Spleen (tissue), 11 donors: ENCODE measurements around the gene CIB4. TPM values are rescaled to one million over a fixed set of nuclear protein-coding genes. Genes with fewer than 3 reads are reported as not detected.

ENCODE experiments used
- DNase-seq: peaks from one replicate; pipeline ENCODE4 v3.0.0-alpha.2; 2020
- H3K27ac ChIP-seq, 8 donors: fragments of 200-600 bp; sonication (generic) in 7 of 8; 1 replicate in 4 of 8; 2 replicates in 4 of 8; pipeline versions ENCODE4 v1.5.0 to v1.8.0; 2016 to 2021; ENCODE audit warnings: inconsistent platforms in 4 of 8, mild to moderate bottlenecking in 4 of 8, moderate library complexity in 1 of 8
- H3K27me3 ChIP-seq, 7 donors: fragments of 200-600 bp; sonication (generic) in 6 of 7; replicated peaks in 1 of 7; 1 replicate in 4 of 7; 2 replicates in 3 of 7; pipeline versions ENCODE4 v1.5.0 to v1.8.0; 2016 to 2021; ENCODE audit warnings: inconsistent platforms in 3 of 7, mild to moderate bottlenecking in 1 of 7
- H3K36me3 ChIP-seq, 6 donors: fragments of 200-600 bp; sonication (generic) in 5 of 6; 1 replicate in 4 of 6; 2 replicates in 2 of 6; pipeline versions ENCODE4 v1.5.0 to v1.8.0; 2016 to 2021; ENCODE audit warnings: inconsistent platforms in 2 of 6
- H3K4me1 ChIP-seq, 6 donors: fragments of 200-600 bp; sonication (generic) in 5 of 6; 1 replicate in 3 of 6; 2 replicates in 3 of 6; pipeline versions ENCODE4 v1.5.0 to v1.8.0; 2016 to 2021; ENCODE audit warnings: inconsistent platforms in 3 of 6
- H3K4me3 ChIP-seq, 8 donors: fragments of 200-600 bp; sonication (generic) in 7 of 8; 1 replicate in 4 of 8; 2 replicates in 4 of 8; pipeline versions ENCODE4 v1.5.0 to v1.8.0; 2016 to 2021; ENCODE audit warnings: inconsistent platforms in 4 of 8, mild to moderate bottlenecking in 4 of 8, moderate library complexity in 2 of 8
- H3K9me3 ChIP-seq, 8 donors: fragments of 200-600 bp; sonication (generic) in 7 of 8; 1 replicate in 4 of 8; 2 replicates in 4 of 8; pipeline versions ENCODE4 v1.5.0 to v1.8.0; 2016 to 2021; ENCODE audit warnings: inconsistent platforms in 4 of 8
- POLR2A ChIP-seq, 3 donors: fragments of 450-650 bp; IDR thresholded peaks; one replicate each; pipeline ENCODE4 v1.5.1; 2017; ENCODE audit warnings: antibody characterized with exemption in 3 of 3, mild to moderate bottlenecking in 1 of 3
- POLR2AphosphoS5 ChIP-seq, 3 donors: sonication (generic); formaldehyde crosslinking; IDR thresholded peaks; one replicate each; pipeline ENCODE4 v1.5.1; 2017; ENCODE audit warnings: antibody characterized with exemption in 3 of 3
- WGBS, 5 donors: extraction: QIAGEN DNeasy Blood & Tissue Kit in 3 of 5; methylation state at CpG; one replicate each; pipeline versions ENCODE4 v1.1.5 to v1.1.7; 2013 to 2018; 5-methylcytosine and 5-hydroxymethylcytosine counted together
- intact Hi-C: fragments of 100-400 bp; cut with DNase I; formaldehyde crosslinking; loops from one replicate; pipeline ENCODE4 v1.15.0; 2023; ENCODE audit warnings: low total_unique reads
- polyA plus RNA-seq, 3 donors: library from polyadenylated mRNA; stranded (reverse); fragments of 200-250 nt; gene quantifications; one replicate each; pipeline ENCODE4 v1.2.1, GENCODE V29; 2013
- total RNA-seq, 7 donors: library from RNA; depleted of rRNA in 3 of 7; stranded (reverse); fragments of >200 nt in 3 of 7; fragmentation: NEBNext Ultra II Directional in 4 of 7; extraction: Animal tissue kit (Norgen Biotek cat#: 25700) in 4 of 7; gene quantifications; one replicate each; pipeline versions ENCODE4 v1.1.0 to v1.2.1, GENCODE V29; 2016 to 2021
- TF ChIP-seq, protein P1 (sequence below), 11 experiments: fragments of 200-600 bp in 7 of 11; fragments of 450-650 bp in 4 of 11; sonication (generic) in 4 of 11; IDR thresholded peaks in 8 of 11; conservative IDR thresholded peaks in 3 of 11; 1 replicate in 7 of 11; 2 replicates in 4 of 11; pipeline versions ENCODE4 v1.4.0 to v1.8.0; 2016 to 2021; ENCODE audit warnings: antibody characterized with exemption in 11 of 11, inconsistent platforms in 4 of 11, mild to moderate bottlenecking in 1 of 11
- donor health status: healthy with polysubstance abuse.
- donor health status: DM: no; HTN: no; CAD: no; lungs with moderate emphysema.
- donor health status: DM: no; HTN: no; CAD: no.
- donor health status: Bipolar disorder and iron deficiency.
- donor health status: healthy.
- donor health status: DM: no; HTN: no; CAD: no.
- donor health status: DM: yes; HTN: yes; CAD: no.

Gene CIB4
- total and polyA plus RNA-seq, 10 donors, result not detected

DNA sequence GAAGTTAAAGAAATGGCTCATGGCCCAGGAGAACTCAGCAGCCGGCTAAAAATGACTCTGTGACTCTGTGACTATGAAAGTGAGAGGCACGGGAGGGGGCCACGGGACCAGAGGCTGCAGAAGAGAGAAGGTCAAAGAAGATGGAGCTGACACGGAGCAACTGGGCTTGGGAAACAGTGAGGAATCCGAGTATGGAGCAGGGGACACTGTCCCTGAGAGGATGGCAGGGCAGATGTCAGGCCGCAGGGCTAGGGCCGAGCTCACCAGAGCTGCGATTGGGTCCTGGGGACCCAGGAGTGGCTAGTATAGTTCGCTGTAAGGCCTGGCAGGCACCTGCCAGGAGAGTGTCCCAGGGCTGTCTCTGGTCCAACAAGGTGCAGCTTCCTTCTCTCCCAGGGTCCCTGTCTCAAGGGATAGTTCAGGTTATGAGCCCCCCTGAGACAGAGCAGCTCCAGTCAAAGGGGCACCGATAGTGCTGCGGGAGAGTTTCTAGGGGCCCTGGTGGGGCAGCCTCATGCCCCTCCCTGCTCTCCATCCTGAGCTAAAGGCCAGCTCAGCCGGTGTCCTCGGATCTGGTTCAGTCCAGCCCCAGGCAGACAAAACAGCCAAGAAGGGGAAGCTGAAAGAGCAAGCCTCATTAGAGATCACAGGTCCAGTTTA, 42.7 kb downstream of the CIB4 start:
- Histone ChIP-seq H3K36me3 (no peaks in the 10 kb centered on the region), H3K9me3 (no peaks in the 10 kb centered on the region), H3K27ac (no peak overlapping the region), H3K27me3 (peaks cover 0 to 61% (median 13%) of the 10 kb centered on the region in 7 donors), H3K4me3 (no peak overlapping the region), H3K4me1 (no peaks in the 10 kb centered on the region)
- intact Hi-C loops, result no loop called here
- 70 to 84% (median 75%) methylated on average over 13 of the region's 13 CpGs for WGBS, 5 donors
- TF ChIP-seq POLR2A (IDR thresholded peaks at IDR 0.05), result no peak
- TF ChIP-seq, protein P1, sequence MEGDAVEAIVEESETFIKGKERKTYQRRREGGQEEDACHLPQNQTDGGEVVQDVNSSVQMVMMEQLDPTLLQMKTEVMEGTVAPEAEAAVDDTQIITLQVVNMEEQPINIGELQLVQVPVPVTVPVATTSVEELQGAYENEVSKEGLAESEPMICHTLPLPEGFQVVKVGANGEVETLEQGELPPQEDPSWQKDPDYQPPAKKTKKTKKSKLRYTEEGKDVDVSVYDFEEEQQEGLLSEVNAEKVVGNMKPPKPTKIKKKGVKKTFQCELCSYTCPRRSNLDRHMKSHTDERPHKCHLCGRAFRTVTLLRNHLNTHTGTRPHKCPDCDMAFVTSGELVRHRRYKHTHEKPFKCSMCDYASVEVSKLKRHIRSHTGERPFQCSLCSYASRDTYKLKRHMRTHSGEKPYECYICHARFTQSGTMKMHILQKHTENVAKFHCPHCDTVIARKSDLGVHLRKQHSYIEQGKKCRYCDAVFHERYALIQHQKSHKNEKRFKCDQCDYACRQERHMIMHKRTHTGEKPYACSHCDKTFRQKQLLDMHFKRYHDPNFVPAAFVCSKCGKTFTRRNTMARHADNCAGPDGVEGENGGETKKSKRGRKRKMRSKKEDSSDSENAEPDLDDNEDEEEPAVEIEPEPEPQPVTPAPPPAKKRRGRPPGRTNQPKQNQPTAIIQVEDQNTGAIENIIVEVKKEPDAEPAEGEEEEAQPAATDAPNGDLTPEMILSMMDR (IDR thresholded peaks at IDR 0.05 in 8 of 11, conservative IDR thresholded peaks at IDR 0.05 in 3 of 11), result no peak
- no peak for TF ChIP-seq POLR2AphosphoS5 (IDR thresholded peaks at IDR 0.05)
- peak; percentile 56 for DNase-seq

DNA sequence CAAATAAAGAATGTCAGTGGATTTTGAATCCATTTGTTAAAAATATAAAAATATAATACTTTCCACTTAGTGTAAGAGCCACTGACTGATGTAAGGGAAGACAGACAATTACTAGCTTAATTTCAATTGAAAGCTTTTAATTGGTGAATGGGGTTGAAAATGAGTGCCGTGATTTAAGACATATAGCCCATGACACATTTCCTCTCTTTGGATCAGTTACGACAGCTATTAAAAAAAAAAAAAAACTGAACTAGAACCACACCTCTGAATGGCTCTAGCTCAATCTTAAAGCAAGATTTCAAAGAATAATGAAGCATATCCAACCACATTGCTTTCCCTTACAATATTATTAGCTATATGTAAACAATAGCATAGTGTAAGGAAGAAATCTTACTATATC, 44.0 kb downstream of the CIB4 start:
- no peaks in the 10 kb centered on the region for H3K36me3 ChIP-seq
- DNase-seq, result no peak
- H3K27me3 ChIP-seq, result peaks cover 0 to 61% (median 13%) of the 10 kb centered on the region in 7 donors
- 24 to 46% (median 31%) methylated on average over 2 of the region's 2 CpGs for whole genome bisulfite sequencing, 5 donors
- H3K27ac ChIP-seq, result no peak overlapping the region
- intact Hi-C loops, result no loop called here
- no peaks in the 10 kb centered on the region for H3K4me1 ChIP-seq
- no peak overlapping the region for H3K4me3 ChIP-seq
- TF ChIP-seq, protein P1 (IDR thresholded peaks at IDR 0.05 in 8 of 11, conservative IDR thresholded peaks at IDR 0.05 in 3 of 11), result no peak
- TF ChIP-seq POLR2A (IDR thresholded peaks at IDR 0.05) (no peak), POLR2AphosphoS5 (IDR thresholded peaks at IDR 0.05) (no peak)
- H3K9me3 ChIP-seq, result peaks cover 0 to 3% (median 0%) of the 10 kb centered on the region in 8 donors

DNA sequence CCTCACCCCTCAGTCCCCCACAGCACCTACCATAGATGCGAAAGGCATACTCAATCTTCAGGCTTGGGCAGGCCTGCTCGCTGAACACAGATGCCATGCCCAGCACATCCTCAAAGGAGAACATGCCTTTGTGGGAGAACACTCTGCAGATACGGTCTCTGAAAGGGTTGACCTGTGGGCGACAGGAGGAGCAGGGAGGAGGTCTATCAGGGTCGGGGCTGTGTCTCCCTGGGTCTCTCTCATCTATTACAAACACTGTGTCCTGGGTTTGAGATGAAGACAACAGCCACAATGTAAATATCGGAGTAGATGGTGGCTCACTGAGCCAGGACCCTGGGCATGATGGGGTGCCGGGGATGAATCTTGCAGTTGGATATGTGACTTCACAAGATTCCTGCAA, 46.0 kb downstream of the CIB4 start:
- Histone ChIP-seq H3K4me3 (no peak overlapping the region), H3K27ac (no peak overlapping the region), H3K9me3 (peaks cover 0 to 6% (median 0%) of the 10 kb centered on the region in 8 donors), H3K27me3 (peaks cover 0 to 58% (median 13%) of the 10 kb centered on the region in 7 donors), H3K36me3 (no peaks in the 10 kb centered on the region), H3K4me1 (no peaks in the 10 kb centered on the region)
- TF ChIP-seq POLR2A (IDR thresholded peaks at IDR 0.05), result no peak
- TF ChIP-seq, protein P1 (IDR thresholded peaks at IDR 0.05 in 8 of 11, conservative IDR thresholded peaks at IDR 0.05 in 3 of 11), result no peak
- TF ChIP-seq POLR2AphosphoS5 (IDR thresholded peaks at IDR 0.05), result no peak
- intact Hi-C loops, result no loop called here
- 78 to 93% (median 87%) methylated on average over 7 of the region's 7 CpGs for WGBS, 5 donors
- DNase-seq, result peak; percentile 41

DNA sequence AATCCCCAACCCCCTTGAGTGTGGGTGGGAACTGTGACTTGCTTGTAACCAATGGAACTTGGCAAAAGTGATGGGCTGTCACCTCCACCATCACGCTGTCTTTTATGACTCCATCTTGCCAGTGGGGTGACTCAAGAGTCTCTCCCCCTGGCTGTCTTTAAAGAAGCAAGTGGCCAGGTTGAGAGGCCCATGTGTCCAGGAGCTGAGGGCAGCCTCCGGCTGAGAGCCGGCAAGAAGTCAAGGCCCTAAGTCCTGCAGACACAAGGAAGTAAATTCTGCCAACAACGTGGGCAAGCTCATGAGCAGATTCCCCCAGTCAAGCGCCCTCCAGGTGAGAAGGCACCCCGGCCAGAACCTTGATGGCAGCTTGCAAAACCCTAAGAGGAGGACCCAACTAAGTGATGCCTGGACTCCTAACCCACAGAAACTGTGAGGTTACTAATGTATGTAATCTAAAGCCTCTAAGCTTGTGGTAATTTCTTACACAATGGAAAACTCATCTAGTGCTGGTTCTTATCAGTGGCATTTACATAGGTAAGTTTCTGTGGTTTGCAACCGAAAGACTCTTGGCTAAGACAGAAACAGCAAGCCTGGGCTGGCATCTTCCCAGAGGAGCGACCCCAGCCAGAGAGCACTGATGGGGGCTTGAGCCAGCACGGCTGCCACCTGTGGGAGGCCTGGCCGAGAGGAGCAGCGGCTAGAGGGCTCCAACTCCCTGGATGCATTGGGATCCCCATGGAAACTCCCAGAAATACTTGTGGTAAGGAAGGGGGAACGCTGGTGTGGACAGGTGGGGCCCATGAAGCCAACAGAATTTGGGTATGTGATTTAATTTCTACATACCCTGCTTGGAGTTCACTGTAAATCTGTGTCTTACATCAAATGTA, 49.3 kb downstream of the CIB4 start:
- no peaks in the 10 kb centered on the region for H3K4me1 ChIP-seq
- H3K36me3 ChIP-seq, result no peaks in the 10 kb centered on the region
- 82 to 95% (median 87%) methylated on average over 9 to 12 of the region's 12 CpGs for WGBS, 5 donors
- intact Hi-C loops, result no loop called here
- H3K9me3 ChIP-seq, result peaks cover 0 to 6% (median 0%) of the 10 kb centered on the region in 8 donors
- peak; percentile 66 for DNase-seq
- peaks cover 0 to 57% (median 7%) of the 10 kb centered on the region in 7 donors for H3K27me3 ChIP-seq
- no peak overlapping the region for H3K4me3 ChIP-seq
- H3K27ac ChIP-seq, result no peak overlapping the region
- TF ChIP-seq POLR2A (IDR thresholded peaks at IDR 0.05) (no peak), POLR2AphosphoS5 (IDR thresholded peaks at IDR 0.05) (no peak)
- TF ChIP-seq, protein P1 (IDR thresholded peaks at IDR 0.05 in 8 of 11, conservative IDR thresholded peaks at IDR 0.05 in 3 of 11), result no peak
